HCT116 (cell line): Measurements from ENCODE around the gene LMLN. TPM values are rescaled to one million over a fixed set of nuclear protein-coding genes. Genes with fewer than 3 reads are reported as not detected.

ENCODE experiments used
- ATAC-seq: fragments of 200-7000 bp; cut with Tn5 transposase; 2 replicates; pipeline ENCODE4 v1.9.1; 2020; ENCODE audit warnings: mild to moderate bottlenecking, moderate library complexity
- BruUV-seq: library from RNA; stranded (reverse); fragments of 400-500 nt; replicated peaks from 2 replicates; lab custom pipeline; 2021; lab: Mats Ljungman, UMichigan
- CTCF ChIA-PET: fragments of 300-600 bp; sonication (Branson Sonifier 250); formaldehyde crosslinking; loops from one replicate; lab custom pipeline; 2021; ENCODE audit warnings: antibody characterized with exemption; lab: Charles Lee
- POLR2A ChIA-PET: fragments of 300-600, 350-600 bp; sonication (Branson Sonifier 250); formaldehyde crosslinking; loops from one replicate; lab custom pipeline; 2021; ENCODE audit warnings: antibody characterized with exemption; lab: Charles Lee
- RAD21 ChIA-PET, 2 experiments: fragments of 300-600 bp; sonication (Branson Sonifier 250); formaldehyde crosslinking; loops; one replicate each; lab custom pipeline; 2023; ENCODE audit warnings: low total read pairs in 2 of 2; ENCODE audit not compliant: uncharacterized antibody in 2 of 2, unreplicated experiment in 2 of 2, low non-redundant PET in 1 of 2; lab: Charles Lee
- DNase-seq: peaks from one replicate; pipeline ENCODE4 v3.0.0-alpha.2; 2010; ENCODE audit warnings: low read depth, low spot score
- H2AFZ ChIP-seq: fragments of 200-600 bp; shearing (Covaris generic), sonication (generic); 2 replicates; pipeline ENCODE4 v1.6.1; 2017; ENCODE audit warnings: low read depth, mixed run types, mixed read lengths, antibody characterized with exemption, low read length; ENCODE audit not compliant: poor library complexity, severe bottlenecking
- H3K27ac ChIP-seq: 2 replicates; pipeline ENCODE4 v1.5.1; 2012; ENCODE audit warnings: low read depth, low read length
- H3K27me3 ChIP-seq: fragments of 200-600 bp; sonication (generic); 2 replicates; pipeline ENCODE4 v1.6.1; 2016; ENCODE audit warnings: mixed run types, low read length, mixed read lengths; ENCODE audit not compliant: insufficient read depth
- H3K36me3 ChIP-seq, 2 experiments: fragments of 200-500 bp in 1 of 2; fragments of 200-600 bp in 1 of 2; sonication (Bioruptor generic) in 1 of 2; sonication (generic) in 1 of 2; 2 replicates each; pipeline versions ENCODE4 v1.5.1 to v1.6.1; 2014 to 2016; ENCODE audit warnings: low read length in 2 of 2, inconsistent platforms in 1 of 2, mixed read lengths in 1 of 2, mixed run types in 1 of 2; ENCODE audit not compliant: insufficient read depth in 2 of 2, control insufficient read depth in 1 of 2
- H3K4me1 ChIP-seq, 2 experiments: fragments of 200-600 bp in 1 of 2; sonication (generic) in 1 of 2; 2 replicates each; pipeline versions ENCODE4 v1.5.1 to v1.6.1; 2012 to 2017; ENCODE audit warnings: low read length in 2 of 2, inconsistent platforms in 1 of 2, mild to moderate bottlenecking in 1 of 2, mixed read lengths in 1 of 2, mixed run types in 1 of 2, moderate library complexity in 1 of 2; ENCODE audit not compliant: insufficient read depth in 2 of 2, control insufficient read depth in 1 of 2
- H3K4me2 ChIP-seq: fragments of 200-600 bp; sonication (generic); 2 replicates; pipeline ENCODE4 v1.6.1; 2017; ENCODE audit warnings: mixed run types, low read length, mixed read lengths
- H3K4me3 ChIP-seq, 2 experiments: fragments of 200-600 bp in 1 of 2; sonication (generic) in 1 of 2; replicated peaks in 1 of 2; 2 replicates each; pipeline ENCODE4 v1.5.1; 2011 to 2016; ENCODE audit warnings: low read length in 2 of 2, control low read depth in 1 of 2, low read depth in 1 of 2, mild to moderate bottlenecking in 1 of 2, mixed read lengths in 1 of 2, mixed run types in 1 of 2
- H3K79me2 ChIP-seq: fragments of 200-600 bp; sonication (generic); 2 replicates; pipeline ENCODE4 v1.6.1; 2017; ENCODE audit warnings: mild to moderate bottlenecking, mixed run types, low read length, moderate library complexity, mixed read lengths; ENCODE audit not compliant: insufficient read depth
- H3K9ac ChIP-seq: fragments of 200-600 bp; sonication (generic); 2 replicates; pipeline ENCODE4 v1.6.1; 2016; ENCODE audit warnings: low read length, mixed read lengths
- H3K9me2 ChIP-seq: fragments of 200-600 bp; sonication (generic), shearing (Covaris generic); 2 replicates; pipeline ENCODE4 v1.6.1; 2017; ENCODE audit warnings: mixed run types, mild to moderate bottlenecking, moderate library complexity; ENCODE audit not compliant: insufficient read depth
- H3K9me3 ChIP-seq, 2 experiments: fragments of 200-500 bp in 1 of 2; fragments of 200-600 bp in 1 of 2; sonication (Bioruptor generic) in 1 of 2; sonication (generic) in 1 of 2; 2 replicates each; pipeline ENCODE4 v1.6.1; 2014 to 2017; ENCODE audit warnings: low read length in 2 of 2, mixed read lengths in 2 of 2, inconsistent platforms in 1 of 2, low read depth in 1 of 2, mild to moderate bottlenecking in 1 of 2, mixed run types in 1 of 2, moderate library complexity in 1 of 2; ENCODE audit not compliant: control insufficient read depth in 1 of 2, insufficient read depth in 1 of 2
- H4K20me1 ChIP-seq: fragments of 200-600 bp; sonication (generic), shearing (Covaris generic); 2 replicates; pipeline ENCODE4 v1.6.1; 2017; ENCODE audit warnings: mixed run types, mild to moderate bottlenecking, moderate library complexity; ENCODE audit not compliant: insufficient read depth
- CBX3 ChIP-seq: IDR thresholded peaks from 2 replicates; pipeline ENCODE4 v1.6.1; 2012; ENCODE audit warnings: low read depth
- EZH2phosphoT487 ChIP-seq: fragments of 200-600 bp; IDR thresholded peaks from 2 replicates; pipeline ENCODE4 v1.6.1; 2018; ENCODE audit warnings: antibody characterized with exemption, borderline replicate concordance
- FOSL1 ChIP-seq: IDR thresholded peaks from 2 replicates; pipeline ENCODE4 v1.6.1; 2012; ENCODE audit warnings: low read depth
- JUND ChIP-seq: IDR thresholded peaks from 2 replicates; pipeline ENCODE4 v1.6.1; 2012
- MAX ChIP-seq: IDR thresholded peaks from 2 replicates; pipeline ENCODE4 v1.6.1; 2012
- POLR2A ChIP-seq: IDR thresholded peaks from 2 replicates; pipeline ENCODE4 v1.7.0; 2011; ENCODE audit warnings: borderline replicate concordance; ENCODE audit not compliant: insufficient read depth, insufficient read length; ENCODE audit errors: extremely low read depth
- POLR2AphosphoS5 ChIP-seq: IDR thresholded peaks from 2 replicates; pipeline ENCODE4 v1.6.1; 2011; ENCODE audit warnings: mild to moderate bottlenecking, low read depth, low read length, moderate library complexity
- REST ChIP-seq: IDR thresholded peaks from 2 replicates; pipeline ENCODE4 v1.6.1; 2012; ENCODE audit warnings: low read depth
- SIN3A ChIP-seq: IDR thresholded peaks from 2 replicates; pipeline ENCODE4 v1.6.1; 2012; ENCODE audit warnings: low read depth
- SP1 ChIP-seq: IDR thresholded peaks from 2 replicates; pipeline ENCODE4 v1.6.1; 2012; ENCODE audit warnings: low read depth
- TCF7L2 ChIP-seq: IDR thresholded peaks from 2 replicates; pipeline ENCODE4 v1.7.0; 2011; ENCODE audit warnings: borderline replicate concordance, inconsistent platforms; ENCODE audit not compliant: insufficient read depth, insufficient read length; ENCODE audit errors: extremely low read depth
- YY1 ChIP-seq: IDR thresholded peaks from 2 replicates; pipeline ENCODE4 v1.6.1; 2011; ENCODE audit warnings: low read length, low read depth, moderate library complexity, mild to moderate bottlenecking; ENCODE audit not compliant: insufficient replicate concordance; ENCODE audit errors: extremely low read depth
- ZBTB33 ChIP-seq: IDR thresholded peaks from 2 replicates; pipeline ENCODE4 v1.6.1; 2011; ENCODE audit warnings: mild to moderate bottlenecking, low read length, moderate library complexity; ENCODE audit not compliant: insufficient replicate concordance; ENCODE audit errors: extremely low read depth
- ZFX ChIP-seq: fragments of 450-650 bp; IDR thresholded peaks from 2 replicates; pipeline ENCODE4 v1.6.1; 2017
- ZNF274 ChIP-seq: fragments of 200-500 bp; sonication (Bioruptor generic); IDR thresholded peaks from 2 replicates; pipeline ENCODE4 v1.6.1; 2014; ENCODE audit warnings: mild to moderate bottlenecking, low read depth, low read length, inconsistent platforms
- intact Hi-C: fragments of 100-400 bp; cut with micrococcal nuclease; formaldehyde crosslinking; loops from 2 replicates; pipeline ENCODE4 v1.10.0; 2022
- total RNA-seq: library from RNA; stranded (reverse); gene quantifications from one replicate; pipeline ENCODE4 v1.2.1, GENCODE V29; 2021; ENCODE audit not compliant: unreplicated experiment

LMLN gene
- total RNA-seq, 1 experiment from 2014 or later = 7.2 TPM

- ChIA-PET CTCF (no interaction called here), POLR2A (no interaction called here), RAD21 (no interaction called here)
- H3K36me3 ChIP-seq = no peaks in the 10 kb centered on the region
- H3K27me3 ChIP-seq = no peaks in the 10 kb centered on the region
- no peak overlapping the region for H3K4me3 ChIP-seq
- no TSS peak for BruUV-seq
- no peak overlapping the region for H3K4me2 ChIP-seq
- intact Hi-C loops = no loop called here
- H3K9me2 ChIP-seq = no peaks in the 10 kb centered on the region
- H3K79me2 ChIP-seq = no peaks in the 10 kb centered on the region
- DNase-seq = no peak
- H3K27ac ChIP-seq = no peak overlapping the region
- ATAC-seq = no peak
- H3K9ac ChIP-seq = no peak overlapping the region
- no peaks in the 10 kb centered on the region for H4K20me1 ChIP-seq
- no peak overlapping the region for H2AFZ ChIP-seq
- TF ChIP-seq FOSL1 (no peak), EZH2phosphoT487 (no peak), ZFX (no peak), SIN3A (no peak), SP1 (no peak), YY1 (no peak), POLR2AphosphoS5 (no peak), ZNF274 (no peak), JUND (no peak), TCF7L2 (no peak), MAX (no peak), CBX3 (no peak), ZBTB33 (no peak), REST (no peak), POLR2A (no peak)
- H3K4me1 ChIP-seq = peaks cover 5 to 11% of the 10 kb centered on the region in 2 experiments; a peak in 3 of 4 replicates
- no peaks in the 10 kb centered on the region for H3K9me3 ChIP-seq
Observed at GRCh38 chr3:198025644-198026043, 65.6 kb downstream of the LMLN start.
